Right lung (tissue), 5 donors: Measurements from ENCODE around the gene BAMBI. TPM values are rescaled to one million over a fixed set of nuclear protein-coding genes. Genes with fewer than 3 reads are reported as not detected.

Source experiments
- DNase-seq, 2 donors: peaks; one replicate each; pipeline ENCODE4 v3.0.0-alpha.2; 2013
- polyA plus RNA-seq, 5 donors: library from polyadenylated mRNA; unstranded; fragments of 120-200 nt; gene quantifications; one replicate each; pipeline versions ENCODE4 v1.2.1 to v1.2.3, GENCODE V29; 2013; ENCODE audit warnings: inconsistent platforms in 1 of 5, low replicate concordance in 1 of 5; ENCODE audit not compliant: insufficient read length in 5 of 5, insufficient read depth in 1 of 5

Gene BAMBI
- polyA plus RNA-seq, 5 donors: 104 to 151 (median 136) TPM

- DNase-seq: no peak
Observed at GRCh38 chr10:28730031-28730778, 52.9 kb downstream of the BAMBI start.

GRCh38 chr10:28732091-28732490 is 54.8 kb downstream of the BAMBI start:
- no peak for DNase-seq

Other genes with a start within 250 kb of the BAMBI start
- gene WAC, start 144.4 kb upstream of the BAMBI start, polyA plus RNA-seq: 100 to 1,000 TPM; 118 to 169 (median 158) TPM